ENCODE measurements around the gene NT5E.
"Not testable (repeated sequence)": the region's sequence is repeated elsewhere in the genome, so short reads cannot be mapped to it uniquely, and the experiment has no call there.

Gene NT5E

DNA sequence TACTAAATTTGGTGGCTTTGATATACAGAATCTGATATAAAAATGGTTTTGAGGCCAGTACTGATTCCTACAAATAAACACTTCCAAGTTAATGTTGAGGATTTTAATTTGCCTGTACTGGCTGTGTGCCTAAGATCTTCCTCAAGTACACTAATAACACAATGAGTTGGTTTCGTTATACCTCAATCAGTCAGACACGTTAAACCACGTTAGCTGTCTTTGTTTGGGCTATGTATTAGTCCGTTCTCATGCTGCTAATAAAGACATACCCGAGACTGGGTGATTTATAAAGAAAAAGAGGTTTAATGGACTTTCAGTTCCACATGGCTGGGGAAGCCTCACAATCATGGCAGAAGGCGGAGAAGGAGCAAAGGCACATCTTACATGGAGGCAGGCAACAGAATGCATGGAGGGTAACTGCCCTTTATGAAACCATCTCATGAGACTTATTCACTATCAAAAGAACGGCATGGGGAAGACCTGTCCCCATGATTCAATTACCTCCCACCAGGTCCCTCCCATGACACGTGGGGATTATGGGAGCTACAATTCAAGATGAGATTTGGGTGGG, 46.2 kb downstream of the NT5E start:
- no peak for FAIRE-seq
- DNase-seq (ENCODE audit: insufficient read length, low spot score) = no peak
- TF ChIP-seq POLR2A (IDR thresholded peaks at IDR 0.05; ENCODE audit: low read depth, low read length) (no peak), SPI1 (IDR thresholded peaks at IDR 0.05; ENCODE audit: low read depth, low read length) (0 out of 2 replicates have a peak, but pooled peaks have one; percentile 7)

DNA sequence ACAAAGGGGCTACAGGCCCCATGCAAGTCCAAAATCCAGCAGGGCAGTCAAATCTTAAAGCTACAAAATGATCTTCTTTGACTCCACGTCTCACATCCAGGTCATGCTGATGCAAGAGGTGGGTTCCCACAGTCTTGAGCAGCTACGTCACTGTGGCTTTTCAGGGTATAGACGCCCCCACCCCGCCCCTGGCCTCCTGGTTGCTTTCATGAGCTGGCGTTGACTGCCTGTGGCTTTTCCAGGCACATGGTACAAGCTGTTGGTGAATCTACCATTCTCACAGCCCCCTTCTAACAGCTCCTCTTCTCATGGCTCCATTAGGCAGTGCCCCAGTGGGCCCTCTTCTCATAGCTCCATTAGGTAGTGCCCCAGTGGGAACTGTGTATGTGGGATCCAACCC, 47.0 kb downstream of the NT5E start:
- DNase-seq (ENCODE audit: insufficient read length, low spot score) (no peak), FAIRE-seq (no peak)
- TF ChIP-seq TAF1 (IDR thresholded peaks at IDR 0.05; ENCODE audit: low read depth, low read length) = no peak
- no peak for TF ChIP-seq POLR2A (IDR thresholded peaks at IDR 0.05; ENCODE audit: low read depth, low read length)
- TF ChIP-seq POLR2AphosphoS5 (IDR thresholded peaks at IDR 0.05; ENCODE audit: low read depth, low read length) = no peak

DNA sequence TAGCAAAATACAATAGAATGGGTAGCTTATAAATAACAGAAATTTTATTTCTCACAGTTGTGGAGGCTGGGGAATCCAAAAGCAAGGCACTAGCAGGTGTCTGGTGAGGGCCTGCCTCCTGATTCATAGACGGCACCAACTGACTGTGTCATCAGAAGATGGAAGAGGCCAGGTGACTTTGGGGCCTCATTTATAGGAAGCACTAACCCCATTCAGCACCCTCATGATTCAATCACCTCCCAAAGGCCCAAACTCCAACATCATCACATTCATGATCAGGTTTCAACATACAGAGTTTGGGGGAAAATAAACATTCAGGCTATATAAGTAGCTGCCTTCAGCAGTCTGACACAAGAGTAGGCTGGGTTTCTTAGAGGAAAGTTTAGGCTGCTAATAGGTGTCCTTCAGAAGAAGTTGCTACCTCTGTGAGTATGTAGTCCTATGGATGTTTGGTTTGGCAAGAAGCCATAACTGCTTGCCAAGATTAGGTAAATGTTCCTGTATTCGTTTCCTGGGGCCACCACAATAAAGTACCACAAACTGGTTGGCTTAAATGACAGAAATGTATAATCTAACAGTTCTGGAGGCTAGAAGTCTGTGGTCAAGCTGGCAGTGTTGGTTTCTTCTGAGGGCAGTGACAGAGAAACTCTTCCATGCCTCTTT, 48.8 kb downstream of the NT5E start:
- DNase-seq (ENCODE audit: insufficient read length, low spot score) (no peak), FAIRE-seq (no peak)
- TF ChIP-seq POLR2AphosphoS5 (IDR thresholded peaks at IDR 0.05; ENCODE audit: low read depth, low read length) (no peak), PAX5 (IDR thresholded peaks at IDR 0.05; ENCODE audit: insufficient read depth, low read length, severe bottlenecking) (no peak), POU2F2 (IDR thresholded peaks at IDR 0.05; ENCODE audit: low read depth, low read length) (no peak), TAF1 (IDR thresholded peaks at IDR 0.05; ENCODE audit: low read depth, low read length) (no peak)

DNA sequence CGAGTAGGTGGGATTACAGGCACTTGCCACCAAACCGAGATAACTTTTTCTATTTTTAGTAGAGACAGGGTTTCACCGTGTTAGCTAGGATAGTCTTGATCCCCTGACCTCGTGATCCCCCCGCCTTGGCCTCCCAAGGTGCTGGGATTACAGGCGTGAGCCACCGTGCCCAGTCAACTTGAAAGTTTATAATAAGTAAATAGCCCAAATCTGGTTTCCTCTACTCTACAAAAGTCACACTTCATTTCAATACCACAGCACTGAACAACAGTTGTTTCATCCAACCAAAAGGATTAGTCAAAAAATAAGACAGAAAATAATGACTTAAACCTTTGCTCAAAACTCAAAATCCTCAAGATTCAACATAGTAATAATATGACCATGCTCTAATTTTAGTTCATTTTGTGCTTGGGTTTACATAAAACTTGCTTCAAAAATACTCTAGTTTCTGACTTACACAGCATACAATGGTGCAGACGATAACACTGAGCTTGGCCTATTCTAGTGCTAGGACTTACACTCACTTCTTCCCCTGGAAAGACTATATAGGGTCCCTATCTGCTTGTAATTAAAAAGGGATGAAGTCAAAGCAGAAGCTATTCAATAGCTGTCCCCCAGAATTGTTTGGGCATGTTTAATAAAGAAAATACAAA, 56.7 kb downstream of the NT5E start:
- DNase-seq (ENCODE audit: insufficient read length, low spot score) = no peak
- TF ChIP-seq PAX5 (IDR thresholded peaks at IDR 0.05; ENCODE audit: insufficient read depth, low read length, severe bottlenecking) = no peak
- TF ChIP-seq POLR2AphosphoS5 (IDR thresholded peaks at IDR 0.05; ENCODE audit: low read depth, low read length) = no peak
- TF ChIP-seq TAF1 (IDR thresholded peaks at IDR 0.05; ENCODE audit: low read depth, low read length) = no peak
- TF ChIP-seq POU2F2 (IDR thresholded peaks at IDR 0.05; ENCODE audit: low read depth, low read length) = no peak
- no peak for TF ChIP-seq SPI1 (IDR thresholded peaks at IDR 0.05; ENCODE audit: low read depth, low read length)
- no peak for TF ChIP-seq POLR2A (IDR thresholded peaks at IDR 0.05; ENCODE audit: low read depth, low read length)
- no peak for FAIRE-seq

DNA sequence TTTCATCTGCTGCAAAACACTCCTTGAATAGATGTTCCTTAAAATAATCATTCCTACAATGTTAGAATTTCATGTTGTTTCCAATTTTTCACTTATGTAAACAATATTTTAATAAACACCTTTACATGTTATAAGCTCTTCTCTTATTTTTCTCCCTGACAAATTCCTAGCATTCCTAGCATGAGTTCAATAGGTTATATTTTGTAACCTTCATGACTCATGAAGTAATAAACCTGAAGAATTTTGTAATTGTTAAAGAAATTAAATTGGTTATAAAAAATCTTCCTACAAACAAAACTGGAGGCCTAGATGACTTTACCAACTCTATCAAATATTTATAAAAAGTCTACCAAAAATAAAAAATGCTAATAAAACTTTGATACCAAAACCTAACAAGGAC, 66.3 kb downstream of the NT5E start:
- TF ChIP-seq SPI1 (IDR thresholded peaks at IDR 0.05; ENCODE audit: low read depth, low read length) (no peak), TAF1 (IDR thresholded peaks at IDR 0.05; ENCODE audit: low read depth, low read length) (no peak), PAX5 (IDR thresholded peaks at IDR 0.05; ENCODE audit: insufficient read depth, low read length, severe bottlenecking) (no peak), POLR2A (IDR thresholded peaks at IDR 0.05; ENCODE audit: low read depth, low read length) (no peak), POU2F2 (IDR thresholded peaks at IDR 0.05; ENCODE audit: low read depth, low read length) (no peak), POLR2AphosphoS5 (IDR thresholded peaks at IDR 0.05; ENCODE audit: low read depth, low read length) (no peak)
- DNase-seq (ENCODE audit: insufficient read length, low spot score) (no peak), FAIRE-seq (no peak)

DNA sequence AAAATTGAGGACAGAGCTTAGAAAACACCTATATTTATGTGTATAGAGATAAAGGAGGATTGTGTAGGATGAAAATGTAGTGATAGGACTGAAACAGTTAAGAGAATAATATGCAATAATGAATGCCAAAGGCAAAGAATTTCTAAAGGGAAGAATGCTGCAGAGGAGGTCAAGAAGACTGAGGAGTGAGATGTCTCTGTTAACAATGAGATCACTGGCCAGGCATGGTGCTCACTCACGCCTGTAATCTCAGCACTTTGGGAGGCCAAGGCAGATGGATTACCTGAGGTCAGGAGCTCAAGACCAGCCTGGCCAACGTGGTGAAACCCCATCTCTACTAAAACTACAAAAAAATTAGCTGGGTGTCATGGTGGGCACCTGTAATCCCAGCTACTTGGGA, 74.4 kb downstream of the NT5E start:
- not testable (repeated sequence) for DNase-seq (ENCODE audit: insufficient read length, low spot score); FAIRE-seq

DNA sequence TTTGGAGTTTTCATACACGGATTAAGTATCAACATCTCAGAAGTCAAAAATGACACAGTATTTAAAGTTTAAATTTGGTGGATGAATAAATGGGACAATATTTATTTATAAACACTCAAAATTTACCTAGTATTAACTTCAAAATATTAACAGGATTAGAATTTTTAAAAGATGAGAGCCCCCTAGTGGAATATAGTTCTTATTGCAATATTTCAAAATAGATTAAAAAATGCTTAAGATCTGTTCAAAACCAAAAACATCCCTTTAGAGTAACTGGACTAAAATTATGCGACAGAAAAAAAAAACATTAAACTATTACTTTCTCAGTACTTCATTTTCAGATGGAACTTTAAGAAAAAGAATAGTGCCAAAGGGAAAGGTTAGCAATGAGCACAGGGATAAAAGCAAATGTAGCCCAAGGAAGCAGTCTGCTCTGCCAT, 87.2 kb downstream of the NT5E start:
- TF ChIP-seq SPI1 (IDR thresholded peaks at IDR 0.05; ENCODE audit: low read depth, low read length) (no peak), POU2F2 (IDR thresholded peaks at IDR 0.05; ENCODE audit: low read depth, low read length) (no peak)
- FAIRE-seq (no peak), DNase-seq (ENCODE audit: insufficient read length, low spot score) (no peak)

DNA sequence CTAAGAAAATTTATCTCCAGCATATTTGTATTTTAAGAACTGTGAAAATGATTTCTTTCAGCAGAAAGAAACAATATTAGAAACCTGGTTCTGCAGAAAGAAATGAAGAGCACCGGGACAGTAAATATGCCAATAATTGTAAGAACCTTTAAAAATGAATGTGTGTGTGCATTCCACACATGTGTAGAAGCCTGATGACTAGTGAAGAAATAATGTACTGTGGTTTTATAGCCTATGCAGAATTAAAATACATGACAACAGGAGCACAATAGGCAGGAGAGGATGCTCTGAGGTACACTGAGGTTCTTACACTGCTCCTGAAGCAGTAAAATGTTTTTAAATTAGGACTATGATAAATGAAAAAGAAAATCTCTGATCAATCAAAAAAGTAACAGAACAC, 94.9 kb downstream of the NT5E start:
- no peak for DNase-seq (ENCODE audit: insufficient read length, low spot score)
- TF ChIP-seq POLR2AphosphoS5 (IDR thresholded peaks at IDR 0.05; ENCODE audit: low read depth, low read length) (no peak), PAX5 (IDR thresholded peaks at IDR 0.05; ENCODE audit: insufficient read depth, low read length, severe bottlenecking) (no peak), TAF1 (IDR thresholded peaks at IDR 0.05; ENCODE audit: low read depth, low read length) (no peak), POLR2A (IDR thresholded peaks at IDR 0.05; ENCODE audit: low read depth, low read length) (no peak), SPI1 (IDR thresholded peaks at IDR 0.05; ENCODE audit: low read depth, low read length) (no peak), POU2F2 (IDR thresholded peaks at IDR 0.05; ENCODE audit: low read depth, low read length) (no peak)
- no peak for FAIRE-seq

All from GM12891 (cell line).